ENCODE measurements around the gene ZSCAN12. TPM values are rescaled to one million over a fixed set of nuclear protein-coding genes. Genes with fewer than 3 reads are reported as not detected.

The ZSCAN12 gene
- total and polyA plus RNA-seq, 10 donors: 1.8 to 10.3 (median 7.9) TPM

- Histone ChIP-seq H3K27me3 (replicated peaks in 1 of 7) (peaks cover 0 to 22% (median 0%) of the 10 kb centered on the region in 7 donors), H3K36me3 (no peaks in the 10 kb centered on the region), H3K4me3 (no peak overlapping the region), H3K27ac (no peak overlapping the region), H3K9me3 (peaks cover 0 to 7% (median 0%) of the 10 kb centered on the region in 8 donors), H3K4me1 (no peaks in the 10 kb centered on the region)
- intact Hi-C loops (cut with DNase I; ENCODE audit: low total_unique reads): no loop called here
- no peak for DNase-seq
- no peak for TF ChIP-seq CTCF (IDR thresholded peaks at IDR 0.05 in 8 of 11, conservative IDR thresholded peaks at IDR 0.05 in 3 of 11)
These were observed 14.1 kb upstream of the ZSCAN12 start for GRCh38 chr6:28413681-28414080.

GRCh38 chr6:28410767-28411166, 11.2 kb upstream of the ZSCAN12 start:
- 92 to 99% (median 95%) methylated on average over 2 of the region's 2 CpGs for WGBS, 5 donors
- TF ChIP-seq POLR2AphosphoS5 (IDR thresholded peaks at IDR 0.05) (no peak), CTCF (IDR thresholded peaks at IDR 0.05 in 8 of 11, conservative IDR thresholded peaks at IDR 0.05 in 3 of 11) (no peak), POLR2A (IDR thresholded peaks at IDR 0.05) (no peak)
- no peaks in the 10 kb centered on the region for H3K4me1 ChIP-seq
- H3K36me3 ChIP-seq: no peaks in the 10 kb centered on the region
- intact Hi-C loops (cut with DNase I; ENCODE audit: low total_unique reads): no loop called here
- H3K27me3 ChIP-seq (replicated peaks in 1 of 7): peaks cover 0 to 38% (median 0%) of the 10 kb centered on the region in 7 donors
- no peak for DNase-seq
- no peak overlapping the region for H3K27ac ChIP-seq
- H3K9me3 ChIP-seq: peaks cover 0 to 7% (median 0%) of the 10 kb centered on the region in 8 donors
- no peak overlapping the region for H3K4me3 ChIP-seq

GRCh38 chr6:28408076-28408802, 8.7 kb upstream of the ZSCAN12 start:
- H3K9me3 ChIP-seq: peaks cover 0 to 4% (median 0%) of the 10 kb centered on the region in 8 donors

More at GRCh38 chr6:28408076-28408802, 8.7 kb upstream of the ZSCAN12 start:
- H3K36me3 ChIP-seq: no peaks in the 10 kb centered on the region
- WGBS, 5 donors: 86 to 93% (median 88%) methylated on average over 5 of the region's 5 CpGs
- H3K27ac ChIP-seq: no peak overlapping the region
- H3K4me1 ChIP-seq: no peaks in the 10 kb centered on the region
- no peak for DNase-seq
- intact Hi-C loops (cut with DNase I; ENCODE audit: low total_unique reads): no loop called here
- no peak overlapping the region for H3K4me3 ChIP-seq
- H3K27me3 ChIP-seq (replicated peaks in 1 of 7): peaks cover 0 to 46% (median 0%) of the 10 kb centered on the region in 7 donors
- TF ChIP-seq POLR2AphosphoS5 (IDR thresholded peaks at IDR 0.05): no peak
- TF ChIP-seq CTCF (IDR thresholded peaks at IDR 0.05 in 8 of 11, conservative IDR thresholded peaks at IDR 0.05 in 3 of 11): no peak
- no peak for TF ChIP-seq POLR2A (IDR thresholded peaks at IDR 0.05)

Data from spleen (tissue), 11 donors.